HepG2 (cell line): ENCODE results near the gene TIMM44.

Experiments
- ATF3 ChIP-seq: sonication (generic); formaldehyde crosslinking; IDR thresholded peaks from 2 replicates; pipeline ENCODE4 v1.4.0; 2020; ENCODE audit warnings: missing genetic modification reagents
- ATF4 ChIP-seq, 2 experiments: fragments of 450-650 bp in 1 of 2; sonication (generic) in 1 of 2; formaldehyde crosslinking; IDR thresholded peaks; 2 replicates each; pipeline versions ENCODE4 v1.5.0 to v1.8.0; 2020 to 2022; ENCODE audit warnings: mild to moderate bottlenecking in 1 of 2, missing genetic modification reagents in 1 of 2
- BCL3 ChIP-seq: sonication (generic); formaldehyde crosslinking; IDR thresholded peaks from 2 replicates; pipeline ENCODE4 v1.5.1; 2020; ENCODE audit warnings: mild to moderate bottlenecking, missing genetic modification reagents, moderate library complexity
- MEF2D ChIP-seq: sonication (generic); formaldehyde crosslinking; IDR thresholded peaks from 2 replicates; pipeline ENCODE4 v1.5.1; 2020; ENCODE audit warnings: mild to moderate bottlenecking, missing genetic modification reagents
- MXI1 ChIP-seq: IDR thresholded peaks from 3 replicates; pipeline ENCODE4 v1.6.1; 2012; ENCODE audit warnings: low read depth, low read length, inconsistent platforms, borderline replicate concordance
- POLR2A ChIP-seq, 2 experiments: IDR thresholded peaks; 2 replicates each; pipeline ENCODE4 v1.6.1; 2011; ENCODE audit warnings: low read depth in 2 of 2, low read length in 2 of 2, mild to moderate bottlenecking in 1 of 2, moderate library complexity in 1 of 2; ENCODE audit not compliant: insufficient read depth in 1 of 2
- PTBP1 ChIP-seq: fragments of 200-400 bp; formaldehyde crosslinking; IDR thresholded peaks from 2 replicates; pipeline ENCODE4 v1.6.1; 2018; ENCODE audit warnings: low read length, low read depth; ENCODE audit not compliant: poor library complexity, severe bottlenecking
- RFX5 ChIP-seq: IDR thresholded peaks from 2 replicates; pipeline ENCODE4 v1.6.1; 2011; ENCODE audit warnings: low read depth, low read length, improper control_type of control experiment
- ZFX ChIP-seq: sonication (generic); formaldehyde crosslinking; IDR thresholded peaks from 2 replicates; pipeline ENCODE4 v1.4.0; 2020; ENCODE audit warnings: mild to moderate bottlenecking, low read depth, missing genetic modification reagents, moderate library complexity
- TF ChIP-seq, protein P1 (sequence below): sonication (generic); formaldehyde crosslinking; IDR thresholded peaks from 2 replicates; pipeline ENCODE4 v1.4.0; 2020; ENCODE audit warnings: mild to moderate bottlenecking, missing genetic modification reagents
- TF ChIP-seq, protein P2 (sequence below): sonication (generic); formaldehyde crosslinking; IDR thresholded peaks from 2 replicates; pipeline ENCODE4 v1.8.0; 2022; ENCODE audit warnings: mild to moderate bottlenecking, missing genetic modification reagents; ENCODE audit not compliant: insufficient replicate concordance
- TF ChIP-seq, protein P3 (sequence below): sonication (generic); formaldehyde crosslinking; IDR thresholded peaks from 2 replicates; pipeline ENCODE4 v1.5.0; 2020; ENCODE audit warnings: mild to moderate bottlenecking, missing genetic modification reagents, moderate library complexity

DNA sequence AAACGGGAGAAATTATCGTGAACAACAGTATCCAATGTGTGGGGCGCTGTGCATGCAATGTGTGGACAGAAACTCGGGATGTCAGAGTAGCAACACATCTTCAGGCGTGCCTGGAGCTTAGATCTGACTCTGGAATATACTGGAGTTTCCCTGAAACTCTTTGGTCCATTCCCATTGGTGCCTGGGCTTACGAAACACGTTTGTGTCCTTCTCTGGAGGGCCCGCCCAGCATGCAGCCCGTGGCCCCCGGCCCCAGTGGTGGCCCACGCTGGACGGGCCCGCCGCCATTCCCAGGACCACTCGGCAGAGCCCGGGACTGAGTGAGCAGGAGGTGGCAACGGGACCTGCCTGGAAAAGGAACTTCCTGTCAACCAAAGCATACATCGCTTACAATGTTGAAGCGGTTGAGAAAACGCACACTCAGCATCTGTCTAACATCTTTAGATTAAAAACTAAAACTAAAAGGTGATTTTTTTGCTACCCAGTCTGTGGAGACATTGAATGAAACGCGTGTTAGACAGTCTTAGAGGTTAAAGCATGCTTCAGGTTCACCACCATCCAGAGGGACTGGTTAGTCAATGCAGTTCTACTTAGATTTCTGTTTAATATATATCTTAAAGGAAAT is 19.3 kb upstream of the TIMM44 start:
- no peak for TF ChIP-seq MXI1
- no peak for TF ChIP-seq POLR2A (IDR thresholded peaks at IDR 0.05; ENCODE audit: insufficient read depth in 1 of 2, low read depth in 2 of 2, low read length in 2 of 2)
- TF ChIP-seq, protein P1, sequence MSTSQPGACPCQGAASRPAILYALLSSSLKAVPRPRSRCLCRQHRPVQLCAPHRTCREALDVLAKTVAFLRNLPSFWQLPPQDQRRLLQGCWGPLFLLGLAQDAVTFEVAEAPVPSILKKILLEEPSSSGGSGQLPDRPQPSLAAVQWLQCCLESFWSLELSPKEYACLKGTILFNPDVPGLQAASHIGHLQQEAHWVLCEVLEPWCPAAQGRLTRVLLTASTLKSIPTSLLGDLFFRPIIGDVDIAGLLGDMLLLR (CRISPR knock-in tag): no peak
- TF ChIP-seq BCL3 (CRISPR knock-in tag): no peak
- TF ChIP-seq ATF3: no peak
- TF ChIP-seq, protein P2, sequence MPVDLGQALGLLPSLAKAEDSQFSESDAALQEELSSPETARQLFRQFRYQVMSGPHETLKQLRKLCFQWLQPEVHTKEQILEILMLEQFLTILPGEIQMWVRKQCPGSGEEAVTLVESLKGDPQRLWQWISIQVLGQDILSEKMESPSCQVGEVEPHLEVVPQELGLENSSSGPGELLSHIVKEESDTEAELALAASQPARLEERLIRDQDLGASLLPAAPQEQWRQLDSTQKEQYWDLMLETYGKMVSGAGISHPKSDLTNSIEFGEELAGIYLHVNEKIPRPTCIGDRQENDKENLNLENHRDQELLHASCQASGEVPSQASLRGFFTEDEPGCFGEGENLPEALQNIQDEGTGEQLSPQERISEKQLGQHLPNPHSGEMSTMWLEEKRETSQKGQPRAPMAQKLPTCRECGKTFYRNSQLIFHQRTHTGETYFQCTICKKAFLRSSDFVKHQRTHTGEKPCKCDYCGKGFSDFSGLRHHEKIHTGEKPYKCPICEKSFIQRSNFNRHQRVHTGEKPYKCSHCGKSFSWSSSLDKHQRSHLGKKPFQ: no peak
- no peak for TF ChIP-seq ZFX
- TF ChIP-seq, protein P3, sequence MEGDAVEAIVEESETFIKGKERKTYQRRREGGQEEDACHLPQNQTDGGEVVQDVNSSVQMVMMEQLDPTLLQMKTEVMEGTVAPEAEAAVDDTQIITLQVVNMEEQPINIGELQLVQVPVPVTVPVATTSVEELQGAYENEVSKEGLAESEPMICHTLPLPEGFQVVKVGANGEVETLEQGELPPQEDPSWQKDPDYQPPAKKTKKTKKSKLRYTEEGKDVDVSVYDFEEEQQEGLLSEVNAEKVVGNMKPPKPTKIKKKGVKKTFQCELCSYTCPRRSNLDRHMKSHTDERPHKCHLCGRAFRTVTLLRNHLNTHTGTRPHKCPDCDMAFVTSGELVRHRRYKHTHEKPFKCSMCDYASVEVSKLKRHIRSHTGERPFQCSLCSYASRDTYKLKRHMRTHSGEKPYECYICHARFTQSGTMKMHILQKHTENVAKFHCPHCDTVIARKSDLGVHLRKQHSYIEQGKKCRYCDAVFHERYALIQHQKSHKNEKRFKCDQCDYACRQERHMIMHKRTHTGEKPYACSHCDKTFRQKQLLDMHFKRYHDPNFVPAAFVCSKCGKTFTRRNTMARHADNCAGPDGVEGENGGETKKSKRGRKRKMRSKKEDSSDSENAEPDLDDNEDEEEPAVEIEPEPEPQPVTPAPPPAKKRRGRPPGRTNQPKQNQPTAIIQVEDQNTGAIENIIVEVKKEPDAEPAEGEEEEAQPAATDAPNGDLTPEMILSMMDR (CRISPR knock-in tag): 0 out of 2 replicates have a peak, but pooled peaks have one; percentile 6
- TF ChIP-seq MEF2D (CRISPR knock-in tag): no peak
- TF ChIP-seq PTBP1: no peak
- TF ChIP-seq RFX5: no peak
- no peak for TF ChIP-seq ATF4 (CRISPR knock-in tag; IDR thresholded peaks at IDR 0.05)
